Glutamatergic neuron (in vitro differentiated cells): ENCODE results near the gene MLLT3. TPM values are rescaled to one million over a fixed set of nuclear protein-coding genes. Genes with fewer than 3 reads are reported as not detected.
A peak's percentile ranks its signal among the peaks of the same experiment; 100 is the strongest.
"Not testable (repeated sequence)": the region's sequence is repeated elsewhere in the genome, so short reads cannot be mapped to it uniquely, and the experiment has no call there.

Source experiments
- DNase-seq: peaks from one replicate; pipeline ENCODE4 v3.0.0; 2022
- H3K27ac Mint-ChIP-seq: one replicate; pipeline ENCODE4 v1.8.0; 2020; ENCODE audit warnings: mild to moderate bottlenecking, mixed read lengths, inconsistent platforms; ENCODE audit not compliant: unreplicated experiment
- H3K27me3 Mint-ChIP-seq: one replicate; pipeline ENCODE4 v1.8.0; 2020; ENCODE audit warnings: mild to moderate bottlenecking, moderate library complexity, mixed read lengths, inconsistent platforms; ENCODE audit not compliant: unreplicated experiment
- H3K36me3 Mint-ChIP-seq: one replicate; pipeline ENCODE4 v1.8.0; 2020; ENCODE audit warnings: mild to moderate bottlenecking, mixed read lengths, inconsistent platforms; ENCODE audit not compliant: unreplicated experiment
- H3K4me1 Mint-ChIP-seq: one replicate; pipeline ENCODE4 v1.8.0; 2020; ENCODE audit warnings: mild to moderate bottlenecking, low read depth, mixed read lengths, inconsistent platforms; ENCODE audit not compliant: unreplicated experiment
- H3K4me3 Mint-ChIP-seq: one replicate; pipeline ENCODE4 v1.8.0; 2020; ENCODE audit warnings: mild to moderate bottlenecking, mixed read lengths, inconsistent platforms; ENCODE audit not compliant: unreplicated experiment
- H3K9me3 Mint-ChIP-seq: one replicate; pipeline ENCODE4 v1.8.0; 2020; ENCODE audit warnings: mild to moderate bottlenecking, moderate library complexity, mixed read lengths, inconsistent platforms; ENCODE audit not compliant: unreplicated experiment
- total RNA-seq: library from RNA; stranded (reverse); fragmentation: NEBNext Ultra II Directional; extraction: Animal tissue kit (Norgen Biotek cat#: 25700); gene quantifications from one replicate; pipeline ENCODE4 v1.2.1, GENCODE V29; 2021; ENCODE audit not compliant: unreplicated experiment
- TF ChIP-seq, protein P1 (sequence below): fragments of 200-600 bp; sonication (generic); IDR thresholded peaks from one replicate; pipeline ENCODE4 v1.5.0; 2021; ENCODE audit not compliant: partially characterized antibody, unreplicated experiment

Gene MLLT3
- total RNA-seq, 1 donor from 2014 or later = 11.7 TPM

DNA sequence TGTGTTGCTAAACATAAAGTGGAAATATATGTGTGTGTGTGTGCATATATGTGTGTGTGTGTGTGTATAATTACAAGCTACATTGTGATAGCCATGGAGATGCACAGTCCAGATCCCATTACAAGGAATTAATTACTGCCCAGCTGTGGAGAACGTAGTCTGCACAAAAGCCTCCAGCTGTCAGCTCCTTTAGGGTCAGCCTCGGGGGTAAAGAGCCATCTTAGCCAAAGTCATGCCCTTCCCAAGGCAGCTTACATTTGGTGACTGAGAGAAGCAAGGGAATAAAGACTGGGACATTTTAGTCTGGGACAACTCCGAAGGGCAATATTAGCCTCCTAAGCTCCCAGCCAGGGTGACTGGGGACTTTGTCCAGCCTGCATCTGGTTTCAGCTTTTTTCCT is 39.9 kb upstream of the MLLT3 start:
- TF ChIP-seq, protein P1, sequence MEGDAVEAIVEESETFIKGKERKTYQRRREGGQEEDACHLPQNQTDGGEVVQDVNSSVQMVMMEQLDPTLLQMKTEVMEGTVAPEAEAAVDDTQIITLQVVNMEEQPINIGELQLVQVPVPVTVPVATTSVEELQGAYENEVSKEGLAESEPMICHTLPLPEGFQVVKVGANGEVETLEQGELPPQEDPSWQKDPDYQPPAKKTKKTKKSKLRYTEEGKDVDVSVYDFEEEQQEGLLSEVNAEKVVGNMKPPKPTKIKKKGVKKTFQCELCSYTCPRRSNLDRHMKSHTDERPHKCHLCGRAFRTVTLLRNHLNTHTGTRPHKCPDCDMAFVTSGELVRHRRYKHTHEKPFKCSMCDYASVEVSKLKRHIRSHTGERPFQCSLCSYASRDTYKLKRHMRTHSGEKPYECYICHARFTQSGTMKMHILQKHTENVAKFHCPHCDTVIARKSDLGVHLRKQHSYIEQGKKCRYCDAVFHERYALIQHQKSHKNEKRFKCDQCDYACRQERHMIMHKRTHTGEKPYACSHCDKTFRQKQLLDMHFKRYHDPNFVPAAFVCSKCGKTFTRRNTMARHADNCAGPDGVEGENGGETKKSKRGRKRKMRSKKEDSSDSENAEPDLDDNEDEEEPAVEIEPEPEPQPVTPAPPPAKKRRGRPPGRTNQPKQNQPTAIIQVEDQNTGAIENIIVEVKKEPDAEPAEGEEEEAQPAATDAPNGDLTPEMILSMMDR = no peak
- H3K4me3 Mint-ChIP-seq = no peak overlapping the region
- DNase-seq = peak; percentile 27

DNA sequence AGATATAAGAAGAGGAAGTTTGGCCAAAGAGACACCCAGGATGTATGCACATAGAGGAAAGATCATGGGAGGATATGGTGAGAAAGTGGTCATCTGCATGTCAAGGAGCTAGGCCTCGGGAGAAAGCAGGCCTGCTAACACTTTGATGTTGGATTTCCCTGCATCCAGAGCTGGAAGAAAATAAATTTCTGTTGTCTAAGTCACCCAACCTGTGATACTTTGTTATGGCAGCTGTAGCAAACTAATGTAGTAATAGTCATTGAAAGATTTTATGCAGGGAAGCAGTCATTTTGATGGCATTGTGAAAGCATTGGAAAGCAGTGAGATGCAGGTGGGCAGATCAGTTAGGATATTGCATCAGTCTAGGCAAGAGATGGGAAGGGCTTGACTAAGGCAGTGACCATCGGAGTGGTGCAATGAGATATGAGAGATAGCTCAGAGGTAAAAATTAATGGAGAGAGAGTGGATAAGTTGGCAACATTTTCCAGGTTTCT is 37.2 kb upstream of the MLLT3 start:
- Mint-ChIP-seq H3K9me3 (peaks cover 13% of the 10 kb centered on the region), H3K27ac (no peak overlapping the region), H3K27me3 (peaks cover 3% of the 10 kb centered on the region), H3K4me1 (peaks cover 8% of the 10 kb centered on the region), H3K36me3 (peaks cover 12% of the 10 kb centered on the region), H3K4me3 (no peak overlapping the region)
- TF ChIP-seq, protein P1 = no peak
- DNase-seq = no peak

More for the DNA sequence above, 39.9 kb upstream of the MLLT3 start:
- no peaks in the 10 kb centered on the region for H3K36me3 Mint-ChIP-seq
- H3K9me3 Mint-ChIP-seq = peaks cover 6% of the 10 kb centered on the region
- peak overlapping the region; percentile 50 for H3K27ac Mint-ChIP-seq
- H3K27me3 Mint-ChIP-seq = peaks cover 3% of the 10 kb centered on the region
- H3K4me1 Mint-ChIP-seq = peaks cover 8% of the 10 kb centered on the region

DNA sequence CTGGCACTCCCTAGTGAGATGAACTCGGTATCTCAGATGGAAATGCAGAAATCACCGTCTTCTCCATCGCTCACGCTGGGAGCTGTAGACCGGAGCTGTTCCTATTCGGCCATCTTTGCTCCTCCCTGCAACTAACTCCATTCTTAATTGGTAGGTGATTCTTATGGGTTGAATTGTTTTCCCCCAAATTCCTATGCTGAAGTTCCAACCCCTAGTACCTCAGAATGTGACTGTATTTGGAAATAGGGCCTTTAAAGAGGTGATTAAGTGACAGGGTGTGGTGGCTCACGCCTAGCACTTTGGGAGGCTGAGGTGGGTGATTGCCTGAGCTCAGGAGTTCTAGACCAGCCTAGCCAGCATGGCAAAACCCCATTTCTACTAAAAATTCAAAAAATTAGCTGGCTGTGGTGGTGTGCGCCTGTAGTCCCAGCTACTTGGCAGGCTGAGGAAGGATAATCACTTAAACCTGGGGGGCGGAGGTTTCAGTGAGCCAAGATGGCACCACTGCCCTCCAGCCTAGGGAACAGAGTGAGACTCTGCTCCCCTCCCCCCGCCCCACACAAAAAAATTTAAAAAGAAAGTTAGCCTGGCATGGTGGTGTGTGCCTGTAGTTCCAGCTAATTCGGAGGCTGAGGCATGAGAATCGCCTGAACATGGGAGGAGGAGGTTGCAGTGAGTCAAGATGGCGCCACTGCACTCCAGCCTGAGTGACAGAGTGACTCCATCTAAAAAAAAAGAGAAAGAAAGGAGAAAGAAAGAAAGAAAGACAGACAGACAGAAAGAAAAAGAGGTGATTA is 36.6 kb upstream of the MLLT3 start:
- Mint-ChIP-seq H3K27me3 (peaks cover 3% of the 10 kb centered on the region), H3K9me3 (peaks cover 13% of the 10 kb centered on the region), H3K27ac (no peak overlapping the region), H3K4me3 (no peak overlapping the region), H3K36me3 (peaks cover 18% of the 10 kb centered on the region), H3K4me1 (peaks cover 8% of the 10 kb centered on the region)
- peak; percentile 21 for DNase-seq
- TF ChIP-seq, protein P1 = no peak

DNA sequence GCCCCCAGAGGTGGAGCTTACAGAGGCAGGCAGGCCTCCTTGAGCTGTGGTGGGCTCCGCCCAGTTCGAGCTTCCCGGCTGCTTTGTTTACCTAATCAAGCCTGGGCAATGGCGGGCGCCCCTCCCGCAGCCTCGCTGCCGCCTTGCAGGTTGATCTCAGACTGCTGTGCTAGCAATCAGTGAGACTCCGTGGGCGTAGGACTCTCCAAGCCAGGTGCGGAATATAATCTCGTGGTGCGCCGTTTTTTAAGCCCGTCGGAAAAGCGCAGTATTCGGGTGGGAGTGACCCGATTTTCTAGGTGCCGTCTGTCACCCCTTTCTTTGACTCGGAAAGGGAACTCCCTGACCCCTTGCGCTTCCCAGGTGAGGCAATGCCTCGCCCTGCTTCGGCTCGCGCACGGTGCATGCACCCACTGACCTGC is 36.0 kb upstream of the MLLT3 start:
- not testable (repeated sequence) for H3K4me1 Mint-ChIP-seq, H3K4me3 Mint-ChIP-seq, H3K27ac Mint-ChIP-seq, H3K27me3 Mint-ChIP-seq
- DNase-seq = peak; percentile 50
- Mint-ChIP-seq H3K9me3 (peaks cover 14% of the 10 kb centered on the region), H3K36me3 (peaks cover 18% of the 10 kb centered on the region)

DNA sequence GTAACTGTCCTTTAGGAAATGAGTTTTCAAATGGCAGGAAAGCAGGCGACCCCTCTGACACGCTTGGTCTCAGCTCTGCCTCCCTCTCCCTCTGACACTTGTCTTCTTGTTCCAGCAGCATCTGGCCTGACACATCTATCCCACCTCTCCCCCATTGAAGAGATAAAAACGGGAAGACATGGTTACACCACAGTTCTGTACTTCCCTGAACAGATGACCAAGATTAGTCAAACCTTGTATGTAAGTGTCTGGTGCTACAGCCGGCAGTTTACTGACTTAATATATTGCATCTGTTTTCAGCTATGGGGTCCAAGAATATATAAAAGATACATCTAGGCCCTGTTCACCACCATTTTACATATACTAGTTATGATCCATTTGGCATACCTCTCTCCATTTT is 29.6 kb upstream of the MLLT3 start:
- TF ChIP-seq, protein P1 = no peak
- DNase-seq = no peak
- H3K4me1 Mint-ChIP-seq = no peaks in the 10 kb centered on the region
- H3K27ac Mint-ChIP-seq = no peak overlapping the region
- peaks cover 18% of the 10 kb centered on the region for H3K36me3 Mint-ChIP-seq
- H3K9me3 Mint-ChIP-seq = peaks cover 8% of the 10 kb centered on the region
- no peak overlapping the region for H3K4me3 Mint-ChIP-seq
- H3K27me3 Mint-ChIP-seq = no peaks in the 10 kb centered on the region
